Stomach (tissue), 9 donors: ENCODE results near the gene RXRA. TPM values are rescaled to one million over a fixed set of nuclear protein-coding genes. Genes with fewer than 3 reads are reported as not detected.

Source experiments
- DNase-seq, 2 donors: peaks; one replicate each; pipeline versions ENCODE4 v3.0.0 to v3.0.0-alpha.2; 2013 to 2019
- H3K27ac ChIP-seq, 5 donors: fragments of 200-600 bp in 4 of 5; sonication (generic) in 4 of 5; one replicate each; pipeline ENCODE4 v1.5.1; 2013 to 2019; ENCODE audit warnings: mild to moderate bottlenecking in 1 of 5, moderate library complexity in 1 of 5
- H3K27me3 ChIP-seq, 3 donors: fragments of 200-600 bp; sonication (generic); one replicate each; pipeline ENCODE4 v1.5.1; 2017 to 2019; ENCODE audit warnings: mixed run types in 1 of 3
- H3K36me3 ChIP-seq, 4 donors: fragments of 200-600 bp; sonication (generic); 1 replicate in 3 of 4; 2 replicates in 1 of 4; pipeline ENCODE4 v1.5.1; 2016 to 2019
- H3K4me1 ChIP-seq, 4 donors: fragments of 200-600 bp; sonication (generic); one replicate each; pipeline ENCODE4 v1.5.1; 2016 to 2019
- H3K4me3 ChIP-seq, 4 donors: fragments of 200-600 bp; sonication (generic) in 3 of 4; one replicate each; pipeline ENCODE4 v1.5.1; 2016 to 2019; ENCODE audit warnings: mild to moderate bottlenecking in 1 of 4
- H3K9me3 ChIP-seq, 4 donors: fragments of 200-600 bp; sonication (generic); one replicate each; pipeline ENCODE4 v1.5.1; 2016 to 2019
- EP300 ChIP-seq: sonication (generic); formaldehyde crosslinking; IDR thresholded peaks from one replicate; pipeline ENCODE4 v1.6.1; 2017; ENCODE audit warnings: antibody characterized with exemption
- POLR2A ChIP-seq, 4 donors: fragments of 450-650 bp; IDR thresholded peaks; one replicate each; pipeline ENCODE4 v1.6.1; 2016; ENCODE audit warnings: antibody characterized with exemption in 4 of 4, control low read depth in 2 of 4, mild to moderate bottlenecking in 1 of 4, moderate library complexity in 1 of 4
- POLR2AphosphoS5 ChIP-seq, 3 donors: sonication (generic); formaldehyde crosslinking; IDR thresholded peaks; one replicate each; pipeline ENCODE4 v1.6.1; 2016; ENCODE audit warnings: antibody characterized with exemption in 3 of 3
- WGBS, 5 donors: extraction: QIAGEN DNeasy Blood & Tissue Kit in 3 of 5; methylation state at CpG; one replicate each; pipeline versions ENCODE4 v1.1.5 to v1.1.7; 2013 to 2018; 5-methylcytosine and 5-hydroxymethylcytosine counted together
- intact Hi-C: fragments of 100-400 bp; cut with DNase I; formaldehyde crosslinking; loops from one replicate; pipeline ENCODE4 v1.15.1; 2023; ENCODE audit warnings: low total_unique reads
- polyA plus RNA-seq, 3 donors: library from polyadenylated mRNA; stranded (reverse); fragments of 200-250 nt; gene quantifications; one replicate each; pipeline ENCODE4 v1.2.3, GENCODE V29; 2013
- total RNA-seq, 5 donors: library from RNA; depleted of rRNA; stranded (reverse); fragments of >200 nt; gene quantifications; one replicate each; pipeline versions ENCODE4 v1.1.0 to v1.2.3, GENCODE V29; 2014 to 2016
- TF ChIP-seq, protein P1 (sequence below), 7 experiments: fragments of 450-650 bp in 4 of 7; fragments of 200-600 bp in 3 of 7; sonication (generic) in 3 of 7; IDR thresholded peaks; one replicate each; pipeline ENCODE4 v1.5.1; 2016 to 2019; ENCODE audit warnings: antibody characterized with exemption in 7 of 7, control low read depth in 2 of 7, mild to moderate bottlenecking in 1 of 7
- donor health status: healthy with polysubstance abuse.
- donor health status: Bipolar disorder and iron deficiency.
- donor health status: healthy.

RXRA gene
- total and polyA plus RNA-seq, 8 donors = 14.0 to 68.4 (median 29.3) TPM

DNA sequence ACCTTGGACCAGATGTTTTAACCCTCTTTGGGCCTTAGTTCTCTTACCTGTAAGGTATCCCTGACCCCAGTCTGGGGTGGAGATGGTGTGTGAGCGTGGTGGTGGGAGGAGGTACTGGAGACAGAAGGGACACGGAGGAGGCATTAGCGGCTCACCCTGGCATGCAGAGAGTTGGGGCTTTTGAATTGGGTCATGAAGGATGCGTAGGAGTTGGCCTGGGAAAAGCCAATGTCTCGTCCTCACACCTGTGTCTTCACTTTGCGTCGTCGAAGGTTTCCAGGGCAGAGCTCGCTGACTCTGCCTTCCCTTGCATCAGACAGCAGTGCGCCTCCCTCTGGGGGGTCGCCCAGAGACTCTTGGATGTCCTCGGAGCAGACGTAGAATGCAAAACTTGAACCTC, 11.2 kb downstream of the RXRA start:
- no peak overlapping the region for H3K4me3 ChIP-seq
- H3K4me1 ChIP-seq = peaks cover 92 to 100% (median 99%) of the 10 kb centered on the region in 4 donors
- 92 to 97% (median 95%) methylated on average over 13 of the region's 13 CpGs for WGBS, 5 donors
- intact Hi-C loops = loop anchor here (10.0 kb wide), 2 partner anchors 97 to 163 kb away; no protein-coding TSS in a partner anchor
- H3K27ac ChIP-seq = no peak overlapping the region
- no peaks in the 10 kb centered on the region for H3K9me3 ChIP-seq
- DNase-seq = no peak
- H3K27me3 ChIP-seq = no peaks in the 10 kb centered on the region
- TF ChIP-seq, protein P1, sequence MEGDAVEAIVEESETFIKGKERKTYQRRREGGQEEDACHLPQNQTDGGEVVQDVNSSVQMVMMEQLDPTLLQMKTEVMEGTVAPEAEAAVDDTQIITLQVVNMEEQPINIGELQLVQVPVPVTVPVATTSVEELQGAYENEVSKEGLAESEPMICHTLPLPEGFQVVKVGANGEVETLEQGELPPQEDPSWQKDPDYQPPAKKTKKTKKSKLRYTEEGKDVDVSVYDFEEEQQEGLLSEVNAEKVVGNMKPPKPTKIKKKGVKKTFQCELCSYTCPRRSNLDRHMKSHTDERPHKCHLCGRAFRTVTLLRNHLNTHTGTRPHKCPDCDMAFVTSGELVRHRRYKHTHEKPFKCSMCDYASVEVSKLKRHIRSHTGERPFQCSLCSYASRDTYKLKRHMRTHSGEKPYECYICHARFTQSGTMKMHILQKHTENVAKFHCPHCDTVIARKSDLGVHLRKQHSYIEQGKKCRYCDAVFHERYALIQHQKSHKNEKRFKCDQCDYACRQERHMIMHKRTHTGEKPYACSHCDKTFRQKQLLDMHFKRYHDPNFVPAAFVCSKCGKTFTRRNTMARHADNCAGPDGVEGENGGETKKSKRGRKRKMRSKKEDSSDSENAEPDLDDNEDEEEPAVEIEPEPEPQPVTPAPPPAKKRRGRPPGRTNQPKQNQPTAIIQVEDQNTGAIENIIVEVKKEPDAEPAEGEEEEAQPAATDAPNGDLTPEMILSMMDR (IDR thresholded peaks at IDR 0.05) = no peak
- TF ChIP-seq EP300 (no peak), POLR2A (IDR thresholded peaks at IDR 0.05) (no peak), POLR2AphosphoS5 (IDR thresholded peaks at IDR 0.05) (no peak)
- no peaks in the 10 kb centered on the region for H3K36me3 ChIP-seq

DNA sequence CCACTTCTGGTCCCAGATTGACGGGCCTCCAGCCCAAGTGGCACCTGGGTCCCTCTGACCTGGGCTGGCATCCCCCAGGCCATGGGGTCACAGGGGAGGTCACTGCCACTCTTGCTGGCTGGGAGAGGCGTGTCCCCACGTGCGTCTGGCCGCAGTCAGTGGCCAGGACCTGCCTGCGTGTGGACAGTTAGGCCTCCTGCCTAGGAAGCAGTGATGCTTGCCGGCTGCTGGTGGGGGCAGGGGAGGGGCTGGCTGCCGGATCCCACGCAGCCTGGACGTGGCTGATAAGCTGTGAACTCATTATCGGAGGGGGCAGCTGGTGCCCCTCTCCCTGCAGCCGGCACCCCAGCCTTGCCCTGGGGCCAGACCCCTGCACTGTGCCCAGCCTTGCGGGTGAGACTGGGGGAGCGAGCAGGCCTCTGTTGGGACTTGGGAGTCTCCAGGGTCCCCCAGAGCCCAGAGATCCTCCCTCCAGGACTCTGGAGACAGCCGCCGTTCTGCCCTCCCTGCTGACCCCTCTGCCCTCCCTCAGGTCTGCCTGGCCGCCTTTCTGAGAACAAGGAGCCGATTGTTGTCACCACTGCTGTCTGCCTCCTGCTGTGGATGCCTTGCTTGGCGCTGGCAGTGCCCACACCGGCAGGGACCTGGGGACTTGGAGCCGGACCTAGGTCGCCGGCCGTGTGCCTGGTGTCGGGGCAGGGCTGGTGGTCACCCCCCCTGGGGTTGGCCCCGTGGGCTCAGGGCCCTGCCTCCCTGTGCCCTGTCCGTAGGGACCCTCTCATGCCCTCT, 12.3 kb downstream of the RXRA start:
- intact Hi-C loops = loop anchor here (10.0 kb wide), 2 partner anchors 96 to 164 kb away; no protein-coding TSS in a partner anchor
- WGBS, 5 donors = 17 to 30% (median 24%) methylated on average over 12 to 27 of the region's 27 CpGs
- H3K4me3 ChIP-seq = peak overlapping the region in 3 of 4 donors; percentile 9 to 32 (median 18)

DNA sequence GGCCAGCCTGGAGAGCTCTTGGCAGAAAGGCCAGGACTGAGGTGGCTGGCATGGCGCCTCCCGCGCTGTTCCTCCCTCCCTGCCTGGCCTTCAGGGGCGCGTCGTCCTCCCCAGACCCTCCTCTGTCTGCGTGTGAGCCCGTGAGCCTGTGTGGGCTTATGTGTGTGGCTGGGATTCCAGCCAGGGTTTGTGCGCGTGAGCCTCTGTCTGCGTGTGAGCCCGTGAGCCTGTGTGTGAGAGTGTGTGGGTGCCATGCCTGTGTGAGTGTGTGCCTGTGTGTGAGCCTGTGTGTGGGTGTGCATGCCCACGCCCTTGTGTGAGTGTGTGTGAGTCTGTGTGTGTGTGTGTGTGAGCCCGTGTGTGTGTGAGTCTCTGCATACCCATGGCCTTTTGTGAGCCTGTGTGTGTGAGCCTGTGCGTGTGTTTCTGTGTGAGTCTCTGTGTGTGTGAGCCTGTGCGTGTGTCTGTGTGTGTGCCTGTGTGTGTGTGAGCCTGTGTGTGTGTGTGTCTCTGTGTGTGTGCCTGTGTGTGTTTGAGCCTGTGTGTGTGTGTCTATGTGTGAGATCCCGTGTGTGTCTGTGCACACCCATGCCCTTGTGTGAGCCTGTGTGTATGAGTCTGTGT, 13.0 kb downstream of the RXRA start:
- H3K9me3 ChIP-seq = no peaks in the 10 kb centered on the region
- DNase-seq = peak; percentile 36 to 78
- H3K36me3 ChIP-seq = no peaks in the 10 kb centered on the region
- no peaks in the 10 kb centered on the region for H3K27me3 ChIP-seq
- peak overlapping the region; percentile 19 to 90 (median 42) for H3K27ac ChIP-seq
- peak overlapping the region in 3 of 4 donors; percentile 9 to 32 (median 18) for H3K4me3 ChIP-seq
- H3K4me1 ChIP-seq = peaks cover 90 to 100% (median 99%) of the 10 kb centered on the region in 4 donors
- 19 to 36% (median 32%) methylated on average over 10 to 17 of the region's 17 CpGs for WGBS, 5 donors
- TF ChIP-seq, protein P1 (IDR thresholded peaks at IDR 0.05) = no peak
- no peak for TF ChIP-seq POLR2AphosphoS5 (IDR thresholded peaks at IDR 0.05)
- intact Hi-C loops = loop anchor here (10.0 kb wide), 2 partner anchors 96 to 164 kb away; no protein-coding TSS in a partner anchor

More for the DNA sequence above, 12.3 kb downstream of the RXRA start:
- Histone ChIP-seq H3K27ac (peak overlapping the region; percentile 19 to 90 (median 42)), H3K9me3 (no peaks in the 10 kb centered on the region), H3K27me3 (no peaks in the 10 kb centered on the region), H3K36me3 (no peaks in the 10 kb centered on the region), H3K4me1 (peaks cover 90 to 100% (median 99%) of the 10 kb centered on the region in 4 donors)
- no peak for TF ChIP-seq POLR2A (IDR thresholded peaks at IDR 0.05)
- TF ChIP-seq, protein P1 (IDR thresholded peaks at IDR 0.05) = no peak
- TF ChIP-seq EP300 = no peak
- no peak for TF ChIP-seq POLR2AphosphoS5 (IDR thresholded peaks at IDR 0.05)
- DNase-seq = peak; percentile 36 to 75

DNA sequence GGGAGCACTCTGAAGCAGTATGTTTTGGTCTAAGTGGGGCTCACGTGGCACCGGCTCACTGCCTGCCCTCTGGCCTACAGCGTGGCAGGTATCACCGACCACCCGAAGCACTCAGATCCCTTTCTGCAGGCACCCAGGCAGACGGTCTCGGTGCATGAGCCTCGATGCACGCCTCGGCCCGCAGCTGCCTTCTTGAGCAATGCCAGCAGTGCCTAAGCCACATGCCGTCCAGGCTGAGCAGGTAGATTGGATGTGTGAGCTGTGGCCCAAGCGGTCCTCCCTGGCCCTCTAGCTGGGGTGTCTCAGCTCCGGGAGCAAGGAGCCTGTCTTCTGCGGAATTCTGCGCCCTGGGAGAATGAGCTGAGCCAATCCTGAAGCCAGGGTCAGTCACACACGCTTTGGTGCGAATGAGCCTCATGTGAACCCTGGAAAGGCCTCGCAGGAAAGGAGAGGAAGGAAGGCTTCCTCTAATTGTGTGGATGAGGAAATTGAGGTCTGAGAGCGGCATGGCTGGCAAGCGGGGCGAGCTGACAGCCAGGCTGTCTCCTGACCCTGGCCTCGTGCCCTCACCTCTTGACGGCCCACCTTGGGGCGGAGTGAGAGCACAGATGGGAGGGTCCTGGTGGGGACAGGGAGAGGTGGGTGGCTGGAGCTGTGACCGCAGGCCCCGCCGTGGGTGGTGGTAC, 14.4 kb downstream of the RXRA start:
- WGBS, 5 donors = 65 to 76% (median 74%) methylated on average over 22 to 28 of the region's 28 CpGs
- H3K4me3 ChIP-seq = no peak overlapping the region
- H3K36me3 ChIP-seq = no peaks in the 10 kb centered on the region
- peaks cover 94 to 100% (median 99%) of the 10 kb centered on the region in 4 donors for H3K4me1 ChIP-seq
- intact Hi-C loops = no loop called here
- no peak for TF ChIP-seq EP300
- TF ChIP-seq POLR2A (IDR thresholded peaks at IDR 0.05) = no peak
- TF ChIP-seq POLR2AphosphoS5 (IDR thresholded peaks at IDR 0.05) = peak in 1 of 3 donors; percentile 45
- TF ChIP-seq, protein P1 (IDR thresholded peaks at IDR 0.05) = no peak
- DNase-seq = no peak
- peak overlapping the region; percentile 50 to 90 (median 75) for H3K27ac ChIP-seq
- H3K9me3 ChIP-seq = no peaks in the 10 kb centered on the region
- no peaks in the 10 kb centered on the region for H3K27me3 ChIP-seq
